Mucosa of stomach (tissue), 1 donor: ENCODE data around the gene ZBTB20.

Experiments
- H3K27me3 ChIP-seq: one replicate; pipeline ENCODE4 v1.7.0; 2013; ENCODE audit warnings: mild to moderate bottlenecking, low read length; ENCODE audit not compliant: control insufficient read depth, insufficient read depth
- H3K36me3 ChIP-seq: one replicate; pipeline ENCODE4 v1.7.0; 2013; ENCODE audit warnings: low read length; ENCODE audit not compliant: control insufficient read depth, insufficient read depth
- H3K4me1 ChIP-seq: one replicate; pipeline ENCODE4 v1.7.0; 2013; ENCODE audit warnings: mild to moderate bottlenecking, low read length; ENCODE audit not compliant: control insufficient read depth, insufficient read depth
- H3K4me3 ChIP-seq: one replicate; pipeline ENCODE4 v1.7.0; 2013; ENCODE audit warnings: low read length
- H3K9ac ChIP-seq: one replicate; pipeline ENCODE4 v1.7.0; 2013; ENCODE audit warnings: mild to moderate bottlenecking, low read length, moderate library complexity
- H3K9me3 ChIP-seq: one replicate; pipeline ENCODE4 v1.7.0; 2013; ENCODE audit warnings: mild to moderate bottlenecking, low read length, moderate library complexity; ENCODE audit not compliant: control insufficient read depth
- donor health status: Pancreatic carcinoma.

The ZBTB20 gene

DNA sequence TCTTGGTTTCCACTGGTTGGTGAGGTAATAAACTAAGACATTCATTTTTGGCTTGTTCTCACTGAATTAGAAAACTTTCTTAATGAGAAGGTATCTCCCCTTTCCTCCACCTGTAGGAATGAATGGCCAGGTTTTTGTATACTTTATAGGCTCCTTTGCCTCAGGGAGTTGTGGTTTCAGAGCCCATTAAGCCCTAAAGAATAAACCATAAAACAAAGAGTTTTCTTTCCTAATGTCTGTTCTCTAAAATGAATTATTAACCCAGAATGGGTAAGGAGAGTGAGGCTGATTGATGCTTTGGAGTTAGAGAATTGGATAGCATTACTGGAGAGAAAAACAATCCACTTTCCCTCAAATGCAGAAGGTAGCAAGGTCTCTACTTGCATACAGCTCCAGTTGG, 785.7 kb downstream of the ZBTB20 start:
- no peak overlapping the region for H3K9ac ChIP-seq
- no peaks in the 10 kb centered on the region for H3K9me3 ChIP-seq
- no peaks in the 10 kb centered on the region for H3K4me1 ChIP-seq
- H3K27me3 ChIP-seq = no peaks in the 10 kb centered on the region
- H3K4me3 ChIP-seq = no peak overlapping the region
- no peaks in the 10 kb centered on the region for H3K36me3 ChIP-seq

DNA sequence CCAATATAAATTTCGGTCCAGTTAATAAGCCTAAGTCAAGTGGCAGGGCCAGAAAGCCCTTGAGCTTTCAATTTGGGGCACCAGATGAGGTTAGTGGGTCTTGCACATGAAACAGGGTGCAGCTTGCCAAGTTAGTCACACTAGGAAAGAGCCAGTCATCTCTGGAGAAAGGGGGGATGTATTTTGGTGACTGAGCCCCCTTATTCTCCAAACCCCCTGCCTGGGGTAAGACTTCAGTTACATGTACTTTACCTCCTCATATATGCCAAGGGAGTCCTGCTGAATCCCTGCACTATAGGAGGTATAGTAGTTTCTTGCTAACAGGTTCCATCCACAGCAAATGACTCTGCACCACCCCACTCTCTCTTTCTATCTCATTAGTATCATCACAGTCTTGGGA, 790.6 kb downstream of the ZBTB20 start:
- H3K27me3 ChIP-seq = no peaks in the 10 kb centered on the region
- H3K9ac ChIP-seq = no peak overlapping the region
- H3K9me3 ChIP-seq = no peaks in the 10 kb centered on the region
- no peaks in the 10 kb centered on the region for H3K36me3 ChIP-seq
- no peak overlapping the region for H3K4me3 ChIP-seq
- no peaks in the 10 kb centered on the region for H3K4me1 ChIP-seq

DNA sequence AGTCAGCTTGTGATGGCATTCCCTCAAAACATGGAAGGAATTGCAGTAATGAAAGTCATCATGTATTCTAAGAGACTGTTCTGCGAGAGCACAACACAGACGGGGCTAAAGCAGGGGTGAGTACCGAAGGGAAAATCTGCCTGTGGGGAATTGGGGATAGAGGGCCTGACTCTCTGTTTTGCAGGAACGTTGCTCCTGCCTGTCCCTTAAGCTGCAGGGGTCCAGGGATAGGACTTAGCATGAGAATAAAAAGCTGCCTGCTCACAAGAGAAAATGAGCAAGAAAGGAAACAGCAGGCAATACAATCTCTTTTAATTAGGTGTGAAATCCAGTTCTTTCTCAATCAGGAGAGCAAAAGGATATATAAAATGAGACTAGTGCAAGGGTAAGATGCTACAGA, 791.0 kb downstream of the ZBTB20 start:
- H3K4me3 ChIP-seq = no peak overlapping the region
- H3K36me3 ChIP-seq = no peaks in the 10 kb centered on the region
- no peaks in the 10 kb centered on the region for H3K27me3 ChIP-seq
- H3K9ac ChIP-seq = no peak overlapping the region
- H3K9me3 ChIP-seq = no peaks in the 10 kb centered on the region
- H3K4me1 ChIP-seq = no peaks in the 10 kb centered on the region

DNA sequence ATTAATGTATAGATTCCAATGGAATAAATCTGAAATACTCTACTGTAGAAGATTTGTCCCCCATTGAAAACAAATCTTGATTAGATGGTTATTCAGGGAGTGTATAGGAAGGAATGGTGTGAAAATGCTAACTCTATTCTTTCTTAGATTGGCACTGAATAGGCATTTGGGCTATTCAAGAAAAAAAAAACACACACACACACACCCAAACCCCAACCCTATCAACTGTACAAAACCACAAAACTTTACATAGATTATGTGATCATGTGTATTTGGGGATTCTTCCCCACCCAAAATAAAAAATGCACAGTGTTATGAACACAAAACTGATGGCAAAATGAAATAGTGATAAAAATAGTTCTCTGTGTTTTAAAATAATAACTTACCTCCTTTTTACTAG, 791.4 kb downstream of the ZBTB20 start:
- H3K4me1 ChIP-seq = no peaks in the 10 kb centered on the region
- H3K9ac ChIP-seq = no peak overlapping the region
- no peaks in the 10 kb centered on the region for H3K27me3 ChIP-seq
- no peak overlapping the region for H3K4me3 ChIP-seq
- no peaks in the 10 kb centered on the region for H3K36me3 ChIP-seq
- no peaks in the 10 kb centered on the region for H3K9me3 ChIP-seq

DNA sequence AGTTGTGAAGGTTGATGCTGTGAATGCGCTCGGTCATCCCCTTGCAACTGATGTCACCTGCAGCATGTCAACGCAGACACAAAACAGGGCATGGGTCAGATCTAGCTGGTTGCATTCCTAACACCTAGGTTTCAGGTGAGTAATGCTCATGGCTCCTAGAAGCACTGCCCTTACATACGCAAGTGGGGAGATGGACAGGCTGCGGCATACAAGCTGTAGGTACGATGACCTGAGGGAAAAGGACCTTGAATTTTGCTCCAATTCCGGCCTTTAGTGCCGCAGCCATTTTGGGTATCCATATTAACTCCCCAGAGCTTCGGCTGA, 795.3 kb downstream of the ZBTB20 start:
- Histone ChIP-seq H3K4me1 (no peaks in the 10 kb centered on the region), H3K4me3 (no peak overlapping the region), H3K36me3 (no peaks in the 10 kb centered on the region), H3K27me3 (no peaks in the 10 kb centered on the region), H3K9ac (no peak overlapping the region), H3K9me3 (no peaks in the 10 kb centered on the region)

DNA sequence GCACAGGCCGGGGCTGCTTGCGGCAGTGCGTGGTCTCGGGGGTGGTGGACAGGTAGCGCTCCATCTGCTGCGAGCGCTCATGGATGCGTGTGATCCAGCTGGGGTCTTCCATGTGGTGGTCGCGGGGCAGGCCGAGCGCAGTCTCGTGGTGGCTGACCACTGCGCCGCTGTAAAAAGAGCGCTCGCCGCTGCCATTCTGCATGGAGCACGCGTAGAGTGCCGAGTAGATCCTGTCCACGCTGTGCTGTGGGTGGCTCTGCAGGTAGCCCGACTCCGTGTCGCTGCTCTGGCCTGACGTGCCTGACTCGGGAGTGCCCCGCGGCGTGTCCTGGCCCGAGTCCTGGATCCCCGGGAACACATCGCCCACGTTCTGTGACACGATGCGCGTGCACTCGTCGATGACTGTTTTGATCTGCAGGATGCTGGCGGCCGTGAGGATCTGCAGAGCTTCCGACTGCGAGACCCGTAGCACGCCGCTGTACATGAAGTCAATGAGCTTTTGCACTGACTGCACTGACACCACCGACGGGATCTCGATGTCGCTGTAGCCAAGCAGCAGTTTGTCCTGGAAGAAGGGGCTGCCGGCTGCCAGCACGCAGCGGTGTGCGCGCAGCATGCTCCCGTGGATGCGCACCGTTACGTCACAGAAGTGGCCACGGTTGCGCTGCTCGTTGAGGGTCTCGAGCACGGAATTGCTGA, 795.8 kb downstream of the ZBTB20 start:
- H3K36me3 ChIP-seq = no peaks in the 10 kb centered on the region
- H3K9ac ChIP-seq = no peak overlapping the region
- H3K4me1 ChIP-seq = no peaks in the 10 kb centered on the region
- no peaks in the 10 kb centered on the region for H3K27me3 ChIP-seq
- H3K4me3 ChIP-seq = no peak overlapping the region
- H3K9me3 ChIP-seq = no peaks in the 10 kb centered on the region

DNA sequence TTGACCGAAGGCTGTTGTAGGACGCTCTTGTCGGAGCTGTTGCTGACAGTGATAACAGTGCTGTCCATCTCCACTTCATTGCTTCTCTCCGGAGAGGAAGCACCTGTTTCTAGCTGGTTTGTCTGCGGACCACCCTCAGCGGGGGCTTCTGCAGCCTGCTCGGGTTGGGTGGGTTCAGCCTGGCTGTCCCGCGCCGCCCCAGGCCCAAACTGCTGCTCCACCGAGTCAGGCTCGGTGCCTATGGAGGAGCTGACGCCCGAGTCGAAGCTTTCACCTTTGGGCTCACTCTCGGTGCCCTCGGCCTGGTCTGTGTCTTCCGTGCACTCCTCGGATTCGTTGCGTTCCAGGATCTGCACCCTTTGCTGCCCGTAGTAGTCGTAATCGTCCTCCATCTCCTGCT, 796.4 kb downstream of the ZBTB20 start:
- Histone ChIP-seq H3K4me1 (no peaks in the 10 kb centered on the region), H3K9ac (no peak overlapping the region), H3K36me3 (no peaks in the 10 kb centered on the region), H3K9me3 (no peaks in the 10 kb centered on the region), H3K4me3 (no peak overlapping the region), H3K27me3 (no peaks in the 10 kb centered on the region)

DNA sequence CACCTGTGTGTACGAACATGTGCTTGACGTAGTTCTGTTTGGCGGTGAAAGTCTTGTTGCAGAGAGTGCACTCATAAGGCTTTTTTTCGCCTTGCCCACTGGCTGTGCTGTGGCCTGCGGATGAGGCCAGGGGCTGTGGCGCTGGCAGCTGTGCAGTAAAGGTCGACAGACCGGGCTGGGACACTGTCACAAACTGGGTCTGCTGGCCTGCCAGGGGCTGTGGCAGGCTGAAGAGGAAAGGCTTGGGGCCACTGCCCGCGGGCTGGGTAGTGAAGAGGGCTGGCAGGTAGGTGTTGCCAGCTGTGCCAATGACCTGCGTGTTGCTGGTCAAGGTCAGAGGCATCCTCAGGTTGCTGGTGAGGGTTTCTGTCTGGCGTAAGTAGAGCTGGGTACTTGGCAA, 796.8 kb downstream of the ZBTB20 start:
- Histone ChIP-seq H3K4me1 (no peaks in the 10 kb centered on the region), H3K36me3 (no peaks in the 10 kb centered on the region), H3K4me3 (no peak overlapping the region), H3K9me3 (no peaks in the 10 kb centered on the region), H3K9ac (no peak overlapping the region), H3K27me3 (no peaks in the 10 kb centered on the region)

DNA sequence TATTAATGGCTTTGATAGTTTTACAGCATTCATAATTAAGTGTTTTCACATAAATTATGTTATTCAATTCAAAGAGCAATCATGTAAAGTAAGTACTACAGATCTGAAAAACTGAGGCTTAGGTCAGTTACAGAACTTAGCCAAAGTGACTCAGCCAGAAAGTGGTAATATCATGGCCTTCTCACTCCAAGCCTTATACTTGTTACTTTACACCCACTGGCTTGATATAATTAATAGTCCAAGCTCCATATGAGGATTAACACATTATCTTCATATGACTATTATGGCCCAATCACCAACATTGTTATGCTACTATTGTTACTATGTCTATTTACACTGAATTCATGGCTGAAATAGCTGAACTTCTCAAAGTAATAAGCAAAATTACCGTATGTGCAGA, 802.6 kb downstream of the ZBTB20 start:
- no peaks in the 10 kb centered on the region for H3K27me3 ChIP-seq
- H3K4me3 ChIP-seq = no peak overlapping the region
- H3K9me3 ChIP-seq = no peaks in the 10 kb centered on the region
- H3K36me3 ChIP-seq = no peaks in the 10 kb centered on the region
- H3K9ac ChIP-seq = no peak overlapping the region
- no peaks in the 10 kb centered on the region for H3K4me1 ChIP-seq

DNA sequence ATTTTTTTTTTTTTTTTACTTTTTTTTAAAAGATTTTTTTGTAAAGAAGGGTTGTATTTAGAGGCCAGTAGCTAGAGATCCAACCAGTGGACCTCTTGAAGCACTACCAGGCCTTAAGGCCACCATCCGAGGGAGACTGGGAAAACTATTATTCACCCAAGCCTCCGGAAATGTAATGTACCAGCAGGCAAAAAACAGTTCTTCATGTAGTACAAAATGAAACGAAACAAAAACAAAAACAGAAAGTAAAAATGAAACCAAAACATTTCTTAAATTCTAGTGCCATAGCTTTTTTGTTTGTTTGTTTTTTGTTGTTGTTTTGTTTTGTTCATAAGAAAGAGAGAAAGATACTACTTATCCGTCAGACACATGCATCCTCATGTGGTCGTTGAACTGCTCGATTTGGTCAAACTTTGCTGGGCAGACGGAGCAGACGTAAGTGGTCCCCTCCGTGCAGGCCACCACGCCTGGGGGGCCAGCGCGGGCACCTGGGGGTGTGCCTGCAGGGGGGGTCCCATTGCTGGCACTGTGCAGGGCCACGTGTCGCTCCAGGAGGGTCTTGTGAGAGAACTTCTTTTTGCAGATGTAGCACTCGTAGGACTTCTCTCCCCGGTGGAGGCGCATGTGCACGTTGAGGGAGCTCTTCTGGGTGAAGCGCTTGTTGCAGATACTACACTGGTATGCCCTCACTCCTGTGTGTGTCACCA, 808.3 kb downstream of the ZBTB20 start:
- Histone ChIP-seq H3K9ac (no peak overlapping the region), H3K4me3 (no peak overlapping the region), H3K27me3 (no peaks in the 10 kb centered on the region), H3K4me1 (no peaks in the 10 kb centered on the region), H3K36me3 (no peaks in the 10 kb centered on the region), H3K9me3 (no peaks in the 10 kb centered on the region)

DNA sequence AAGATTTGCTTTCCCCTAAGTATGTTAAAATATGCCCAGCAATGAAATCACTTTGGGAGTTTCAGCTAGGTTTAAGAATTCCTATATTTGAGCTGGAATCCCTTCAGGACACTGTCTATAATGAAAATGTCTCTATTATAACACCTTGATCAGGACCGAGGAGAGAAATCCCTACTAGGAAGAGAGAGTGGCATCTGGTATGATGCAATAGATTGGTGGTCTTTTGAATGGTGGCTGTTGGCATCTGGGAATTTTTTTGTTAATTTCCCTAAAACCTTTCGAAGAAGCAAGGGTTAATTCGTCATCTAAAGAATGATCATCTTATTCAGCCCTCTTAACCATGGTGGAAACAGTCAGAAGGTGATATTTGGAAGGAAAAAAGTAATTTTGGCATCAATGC, 810.2 kb downstream of the ZBTB20 start:
- Histone ChIP-seq H3K4me1 (no peaks in the 10 kb centered on the region), H3K4me3 (no peak overlapping the region), H3K9ac (no peak overlapping the region), H3K36me3 (no peaks in the 10 kb centered on the region), H3K9me3 (no peaks in the 10 kb centered on the region), H3K27me3 (no peaks in the 10 kb centered on the region)

DNA sequence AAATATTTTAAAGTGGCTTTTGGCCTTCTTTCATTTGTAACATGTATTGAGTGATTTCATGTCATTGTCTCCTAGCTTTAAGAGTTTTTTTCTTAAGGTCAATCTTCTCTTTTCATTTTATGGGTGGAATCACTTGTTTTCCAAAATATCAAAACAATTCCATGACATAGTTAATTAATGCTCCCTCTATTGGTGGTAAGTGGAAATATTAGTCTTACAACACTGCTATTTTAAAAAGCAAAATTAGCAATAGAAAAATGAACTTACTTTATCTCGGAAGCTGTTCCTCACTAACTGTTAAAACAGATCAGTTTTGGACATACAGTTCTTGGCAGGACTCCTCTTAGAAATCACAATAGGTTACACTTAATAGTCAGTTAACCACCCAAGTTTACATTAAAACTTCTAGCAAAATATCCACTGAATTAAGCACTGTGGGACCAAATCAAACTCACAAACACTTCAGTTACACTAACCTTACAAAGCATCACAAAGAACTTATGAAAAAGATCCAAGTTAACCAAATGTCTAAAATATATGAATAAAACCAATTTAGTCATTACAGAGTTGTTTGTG, 810.9 kb downstream of the ZBTB20 start:
- Histone ChIP-seq H3K4me1 (no peaks in the 10 kb centered on the region), H3K36me3 (no peaks in the 10 kb centered on the region), H3K27me3 (no peaks in the 10 kb centered on the region), H3K4me3 (no peak overlapping the region), H3K9ac (no peak overlapping the region), H3K9me3 (no peaks in the 10 kb centered on the region)
